HL-60 (cell line): ENCODE measurements around the gene AHSG.

Experiments
- GABPA ChIP-seq: IDR thresholded peaks from 2 replicates; pipeline ENCODE4 v1.6.1; 2012; ENCODE audit warnings: low read depth
- POLR2AphosphoS5 ChIP-seq: IDR thresholded peaks from 2 replicates; pipeline ENCODE4 v1.6.1; 2012; ENCODE audit warnings: low read depth
- SPI1 ChIP-seq: IDR thresholded peaks from 2 replicates; pipeline ENCODE4 v1.6.1; 2012; ENCODE audit warnings: low read depth, mild to moderate bottlenecking, borderline replicate concordance
- TF ChIP-seq, protein P1 (sequence below): IDR thresholded peaks from one replicate; pipeline ENCODE4 v1.5.1; 2011; ENCODE audit warnings: low read length, control low read depth, inconsistent platforms; ENCODE audit not compliant: insufficient read depth
- TF ChIP-seq, protein P2 (sequence below): IDR thresholded peaks from 2 replicates; pipeline ENCODE4 v1.6.1; 2012; ENCODE audit warnings: low read depth; ENCODE audit not compliant: insufficient replicate concordance

DNA sequence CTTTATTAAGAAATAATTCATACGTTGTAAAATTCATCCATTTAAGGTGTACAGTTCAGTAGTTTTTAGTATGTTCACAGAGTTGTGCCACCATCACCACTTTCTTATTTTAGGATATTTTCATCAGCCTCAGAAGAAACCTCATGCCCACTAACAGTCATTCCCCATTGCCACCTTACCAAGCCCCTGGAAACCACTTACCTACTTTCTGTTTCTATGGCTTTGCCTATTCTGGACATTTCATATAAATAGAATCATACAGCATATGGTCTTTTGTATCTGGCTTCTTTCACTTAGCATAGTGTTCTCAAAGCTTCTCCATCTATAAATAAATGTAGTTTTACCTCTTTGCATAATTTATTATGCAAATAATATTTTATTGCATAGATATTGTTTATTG lies 34.0 kb downstream of the AHSG start:
- TF ChIP-seq, protein P1, sequence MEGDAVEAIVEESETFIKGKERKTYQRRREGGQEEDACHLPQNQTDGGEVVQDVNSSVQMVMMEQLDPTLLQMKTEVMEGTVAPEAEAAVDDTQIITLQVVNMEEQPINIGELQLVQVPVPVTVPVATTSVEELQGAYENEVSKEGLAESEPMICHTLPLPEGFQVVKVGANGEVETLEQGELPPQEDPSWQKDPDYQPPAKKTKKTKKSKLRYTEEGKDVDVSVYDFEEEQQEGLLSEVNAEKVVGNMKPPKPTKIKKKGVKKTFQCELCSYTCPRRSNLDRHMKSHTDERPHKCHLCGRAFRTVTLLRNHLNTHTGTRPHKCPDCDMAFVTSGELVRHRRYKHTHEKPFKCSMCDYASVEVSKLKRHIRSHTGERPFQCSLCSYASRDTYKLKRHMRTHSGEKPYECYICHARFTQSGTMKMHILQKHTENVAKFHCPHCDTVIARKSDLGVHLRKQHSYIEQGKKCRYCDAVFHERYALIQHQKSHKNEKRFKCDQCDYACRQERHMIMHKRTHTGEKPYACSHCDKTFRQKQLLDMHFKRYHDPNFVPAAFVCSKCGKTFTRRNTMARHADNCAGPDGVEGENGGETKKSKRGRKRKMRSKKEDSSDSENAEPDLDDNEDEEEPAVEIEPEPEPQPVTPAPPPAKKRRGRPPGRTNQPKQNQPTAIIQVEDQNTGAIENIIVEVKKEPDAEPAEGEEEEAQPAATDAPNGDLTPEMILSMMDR = no peak
- TF ChIP-seq POLR2AphosphoS5 = no peak
- no peak for TF ChIP-seq SPI1
- TF ChIP-seq GABPA = no peak
- TF ChIP-seq, protein P2, sequence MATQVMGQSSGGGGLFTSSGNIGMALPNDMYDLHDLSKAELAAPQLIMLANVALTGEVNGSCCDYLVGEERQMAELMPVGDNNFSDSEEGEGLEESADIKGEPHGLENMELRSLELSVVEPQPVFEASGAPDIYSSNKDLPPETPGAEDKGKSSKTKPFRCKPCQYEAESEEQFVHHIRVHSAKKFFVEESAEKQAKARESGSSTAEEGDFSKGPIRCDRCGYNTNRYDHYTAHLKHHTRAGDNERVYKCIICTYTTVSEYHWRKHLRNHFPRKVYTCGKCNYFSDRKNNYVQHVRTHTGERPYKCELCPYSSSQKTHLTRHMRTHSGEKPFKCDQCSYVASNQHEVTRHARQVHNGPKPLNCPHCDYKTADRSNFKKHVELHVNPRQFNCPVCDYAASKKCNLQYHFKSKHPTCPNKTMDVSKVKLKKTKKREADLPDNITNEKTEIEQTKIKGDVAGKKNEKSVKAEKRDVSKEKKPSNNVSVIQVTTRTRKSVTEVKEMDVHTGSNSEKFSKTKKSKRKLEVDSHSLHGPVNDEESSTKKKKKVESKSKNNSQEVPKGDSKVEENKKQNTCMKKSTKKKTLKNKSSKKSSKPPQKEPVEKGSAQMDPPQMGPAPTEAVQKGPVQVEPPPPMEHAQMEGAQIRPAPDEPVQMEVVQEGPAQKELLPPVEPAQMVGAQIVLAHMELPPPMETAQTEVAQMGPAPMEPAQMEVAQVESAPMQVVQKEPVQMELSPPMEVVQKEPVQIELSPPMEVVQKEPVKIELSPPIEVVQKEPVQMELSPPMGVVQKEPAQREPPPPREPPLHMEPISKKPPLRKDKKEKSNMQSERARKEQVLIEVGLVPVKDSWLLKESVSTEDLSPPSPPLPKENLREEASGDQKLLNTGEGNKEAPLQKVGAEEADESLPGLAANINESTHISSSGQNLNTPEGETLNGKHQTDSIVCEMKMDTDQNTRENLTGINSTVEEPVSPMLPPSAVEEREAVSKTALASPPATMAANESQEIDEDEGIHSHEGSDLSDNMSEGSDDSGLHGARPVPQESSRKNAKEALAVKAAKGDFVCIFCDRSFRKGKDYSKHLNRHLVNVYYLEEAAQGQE = no peak
